NCI-H2196 (cell line): Measurements from ENCODE around the gene ESRP2.

Experiments used
- DNase-seq: peaks from one replicate; lab custom pipeline; 2025; ENCODE audit not compliant: unreplicated experiment; lab: John Stamatoyannopoulos, UW

The ESRP2 gene

GRCh38 chr16:68235887-68236136 is at the start of gene ESRP2:
TSS of gene ESRP2 (minus strand) at chr16:68236127. CDS start at chr16:68236045, 82 bp downstream.
- no peak for DNase-seq

GRCh38 chr16:68285683-68286082 is 49.8 kb upstream of the ESRP2 start:
- DNase-seq: no peak

GRCh38 chr16:68284847-68285246 is 48.9 kb upstream of the ESRP2 start:
- DNase-seq: no peak

GRCh38 chr16:68283801-68284598 is 48.1 kb upstream of the ESRP2 start:
- DNase-seq: no peak

GRCh38 chr16:68283346-68283745 is 47.4 kb upstream of the ESRP2 start:
- no peak for DNase-seq

GRCh38 chr16:68282064-68282452 is 46.1 kb upstream of the ESRP2 start:
- no peak for DNase-seq

- DNase-seq: no peak
These were observed 45.6 kb upstream of the ESRP2 start for GRCh38 chr16:68281368-68282063.

- DNase-seq: no peak
These were observed 44.0 kb upstream of the ESRP2 start for GRCh38 chr16:68279726-68280558.

GRCh38 chr16:68276223-68276622 is 40.3 kb upstream of the ESRP2 start:
- DNase-seq: no peak

GRCh38 chr16:68275611-68276191 is 39.8 kb upstream of the ESRP2 start:
- peak; percentile 35 for DNase-seq

GRCh38 chr16:68274441-68274840 is 38.5 kb upstream of the ESRP2 start:
- no peak for DNase-seq

GRCh38 chr16:68273896-68274295 is 38.0 kb upstream of the ESRP2 start:
- no peak for DNase-seq

GRCh38 chr16:68273459-68273858 is 37.5 kb upstream of the ESRP2 start:
- no peak for DNase-seq

- DNase-seq: peak; percentile 65
These were observed 36.7 kb upstream of the ESRP2 start for GRCh38 chr16:68272507-68273209.

- DNase-seq: no peak
These were observed 34.4 kb upstream of the ESRP2 start for GRCh38 chr16:68270353-68270752.

- no peak for DNase-seq
These were observed 33.9 kb upstream of the ESRP2 start for GRCh38 chr16:68269793-68270192.

- DNase-seq: no peak
These were observed 31.9 kb upstream of the ESRP2 start for GRCh38 chr16:68267612-68268405.

GRCh38 chr16:68265078-68265920 is 29.4 kb upstream of the ESRP2 start:
- peak; percentile 11 for DNase-seq
